Measurements from ENCODE around the gene FMN2. TPM values are rescaled to one million over a fixed set of nuclear protein-coding genes. Genes with fewer than 3 reads are reported as not detected.

Gene FMN2
- total and polyA plus RNA-seq, 7 experiments from 2014 or later = not detected

- H3K9me3 ChIP-seq (ENCODE audit: control insufficient read depth in 2 of 3, low read length in 3 of 3) = no peaks in the 10 kb centered on the region
- ATAC-seq = no peak
- no peaks in the 10 kb centered on the region for H3K4me1 ChIP-seq (ENCODE audit: control insufficient read depth in 2 of 2, insufficient read depth in 2 of 2, low read length in 2 of 2)
- no peaks in the 10 kb centered on the region for H3K36me3 ChIP-seq (ENCODE audit: control insufficient read depth in 2 of 3, insufficient read depth in 3 of 3, low read length in 3 of 3)
- no peak overlapping the region for H3K27ac ChIP-seq (ENCODE audit: low read depth, low read length)
- Mint-ChIP-seq H3K4me3 (no peak overlapping the region), H3K27me3 (no peaks in the 10 kb centered on the region), H3K27ac (no peak overlapping the region), H3K36me3 (no peaks in the 10 kb centered on the region), H3K4me1 (no peaks in the 10 kb centered on the region), H3K9me3 (peaks cover 0 to 2% (median 0%) of the 10 kb centered on the region in 11 donors)
- no peak overlapping the region for H3K4me3 ChIP-seq (ENCODE audit: low read length)
- H3K27me3 ChIP-seq (ENCODE audit: control insufficient read depth in 2 of 2, insufficient read depth in 2 of 2, low read length in 2 of 2) = no peaks in the 10 kb centered on the region
- no peak for DNase-seq
- POLR2A ChIA-PET = no interaction called here
- CTCF ChIA-PET = no interaction called here
- intact Hi-C loops (cut with micrococcal nuclease) = no loop called here
These were observed 24.1 kb downstream of the FMN2 start for GRCh38 chr1:240115831-240116230.

GRCh38 chr1:240116831-240117769 lies 25.4 kb downstream of the FMN2 start:
- H3K9me3 ChIP-seq (ENCODE audit: control insufficient read depth in 2 of 3, low read length in 3 of 3) = no peaks in the 10 kb centered on the region
- H3K27ac Mint-ChIP-seq = no peak overlapping the region
- H3K36me3 ChIP-seq (ENCODE audit: control insufficient read depth in 2 of 3, insufficient read depth in 3 of 3, low read length in 3 of 3) = no peaks in the 10 kb centered on the region
- ATAC-seq (no peak), DNase-seq (no peak)
- H3K27me3 Mint-ChIP-seq = no peaks in the 10 kb centered on the region
- no peaks in the 10 kb centered on the region for H3K4me1 ChIP-seq (ENCODE audit: control insufficient read depth in 2 of 2, insufficient read depth in 2 of 2, low read length in 2 of 2)
- H3K4me1 Mint-ChIP-seq = no peaks in the 10 kb centered on the region
- H3K4me3 Mint-ChIP-seq = no peak overlapping the region
- CTCF ChIA-PET = no interaction called here
- intact Hi-C loops (cut with micrococcal nuclease) = no loop called here
- no peak overlapping the region for H3K4me3 ChIP-seq (ENCODE audit: low read length)
- POLR2A ChIA-PET = no interaction called here
- peaks cover 0 to 2% (median 0%) of the 10 kb centered on the region in 11 donors for H3K9me3 Mint-ChIP-seq
- H3K27ac ChIP-seq (ENCODE audit: low read depth, low read length) = no peak overlapping the region
- H3K36me3 Mint-ChIP-seq = no peaks in the 10 kb centered on the region
- H3K27me3 ChIP-seq (ENCODE audit: control insufficient read depth in 2 of 2, insufficient read depth in 2 of 2, low read length in 2 of 2) = no peaks in the 10 kb centered on the region

- Histone ChIP-seq H3K4me1 (ENCODE audit: control insufficient read depth in 2 of 2, insufficient read depth in 2 of 2, low read length in 2 of 2) (no peaks in the 10 kb centered on the region), H3K9me3 (ENCODE audit: control insufficient read depth in 2 of 3, low read length in 3 of 3) (no peaks in the 10 kb centered on the region), H3K27ac (ENCODE audit: low read depth, low read length) (no peak overlapping the region), H3K36me3 (ENCODE audit: control insufficient read depth in 2 of 3, insufficient read depth in 3 of 3, low read length in 3 of 3) (no peaks in the 10 kb centered on the region), H3K27me3 (ENCODE audit: control insufficient read depth in 2 of 2, insufficient read depth in 2 of 2, low read length in 2 of 2) (no peaks in the 10 kb centered on the region), H3K4me3 (ENCODE audit: low read length) (no peak overlapping the region)
- intact Hi-C loops (cut with micrococcal nuclease) = no loop called here
- no peaks in the 10 kb centered on the region for H3K27me3 Mint-ChIP-seq
- ChIA-PET CTCF (no interaction called here), POLR2A (no interaction called here)
- H3K27ac Mint-ChIP-seq = no peak overlapping the region
- DNase-seq (no peak), ATAC-seq (no peak)
- H3K36me3 Mint-ChIP-seq = no peaks in the 10 kb centered on the region
- H3K4me3 Mint-ChIP-seq = no peak overlapping the region
- peaks cover 0 to 2% (median 0%) of the 10 kb centered on the region in 11 donors for H3K9me3 Mint-ChIP-seq
- no peaks in the 10 kb centered on the region for H3K4me1 Mint-ChIP-seq
These were observed 26.2 kb downstream of the FMN2 start for GRCh38 chr1:240117930-240118329.

GRCh38 chr1:240122639-240123613 lies 31.2 kb downstream of the FMN2 start:
- H3K36me3 ChIP-seq (ENCODE audit: control insufficient read depth in 2 of 3, insufficient read depth in 3 of 3, low read length in 3 of 3) = no peaks in the 10 kb centered on the region
- ChIA-PET CTCF (no interaction called here), POLR2A (no interaction called here)
- no peak overlapping the region for H3K27ac ChIP-seq (ENCODE audit: low read depth, low read length)
- H3K4me1 ChIP-seq (ENCODE audit: control insufficient read depth in 2 of 2, insufficient read depth in 2 of 2, low read length in 2 of 2) = no peaks in the 10 kb centered on the region
- no peak for DNase-seq
- H3K4me3 ChIP-seq (ENCODE audit: low read length) = no peak overlapping the region
- peaks cover 0 to 4% (median 0%) of the 10 kb centered on the region in 11 donors for H3K9me3 Mint-ChIP-seq
- H3K27me3 ChIP-seq (ENCODE audit: control insufficient read depth in 2 of 2, insufficient read depth in 2 of 2, low read length in 2 of 2) = no peaks in the 10 kb centered on the region
- H3K4me1 Mint-ChIP-seq = no peaks in the 10 kb centered on the region
- H3K27me3 Mint-ChIP-seq = peaks cover 0 to 6% (median 0%) of the 10 kb centered on the region in 5 donors
- no peak overlapping the region for H3K4me3 Mint-ChIP-seq
- H3K9me3 ChIP-seq (ENCODE audit: control insufficient read depth in 2 of 3, low read length in 3 of 3) = no peaks in the 10 kb centered on the region
- intact Hi-C loops (cut with micrococcal nuclease) = no loop called here
- H3K36me3 Mint-ChIP-seq = no peaks in the 10 kb centered on the region
- ATAC-seq = no peak
- no peak overlapping the region for H3K27ac Mint-ChIP-seq

- Mint-ChIP-seq H3K36me3 (no peaks in the 10 kb centered on the region), H3K4me1 (no peaks in the 10 kb centered on the region), H3K27ac (no peak overlapping the region), H3K27me3 (peaks cover 0 to 16% (median 10%) of the 10 kb centered on the region in 5 donors), H3K9me3 (peaks cover 0 to 8% (median 2%) of the 10 kb centered on the region in 11 donors), H3K4me3 (no peak overlapping the region)
- no peaks in the 10 kb centered on the region for H3K4me1 ChIP-seq (ENCODE audit: control insufficient read depth in 2 of 2, insufficient read depth in 2 of 2, low read length in 2 of 2)
- ChIA-PET CTCF (no interaction called here), POLR2A (no interaction called here)
- H3K27me3 ChIP-seq (ENCODE audit: control insufficient read depth in 2 of 2, insufficient read depth in 2 of 2, low read length in 2 of 2) = no peaks in the 10 kb centered on the region
- no peaks in the 10 kb centered on the region for H3K36me3 ChIP-seq (ENCODE audit: control insufficient read depth in 2 of 3, insufficient read depth in 3 of 3, low read length in 3 of 3)
- no peak overlapping the region for H3K27ac ChIP-seq (ENCODE audit: low read depth, low read length)
- no peaks in the 10 kb centered on the region for H3K9me3 ChIP-seq (ENCODE audit: control insufficient read depth in 2 of 3, low read length in 3 of 3)
- intact Hi-C loops (cut with micrococcal nuclease) = no loop called here
- DNase-seq (no peak), ATAC-seq (no peak)
- no peak overlapping the region for H3K4me3 ChIP-seq (ENCODE audit: low read length)
These were observed 35.1 kb downstream of the FMN2 start for GRCh38 chr1:240126821-240127220.

- ATAC-seq = no peak
- Histone ChIP-seq H3K4me1 (ENCODE audit: control insufficient read depth in 2 of 2, insufficient read depth in 2 of 2, low read length in 2 of 2) (no peaks in the 10 kb centered on the region), H3K4me3 (ENCODE audit: low read length) (no peak overlapping the region), H3K9me3 (ENCODE audit: control insufficient read depth in 2 of 3, low read length in 3 of 3) (no peaks in the 10 kb centered on the region), H3K27ac (ENCODE audit: low read depth, low read length) (no peak overlapping the region), H3K27me3 (ENCODE audit: control insufficient read depth in 2 of 2, insufficient read depth in 2 of 2, low read length in 2 of 2) (no peaks in the 10 kb centered on the region), H3K36me3 (ENCODE audit: control insufficient read depth in 2 of 3, insufficient read depth in 3 of 3, low read length in 3 of 3) (no peaks in the 10 kb centered on the region)
- Mint-ChIP-seq H3K4me1 (no peaks in the 10 kb centered on the region), H3K4me3 (no peak overlapping the region), H3K27ac (no peak overlapping the region), H3K36me3 (no peaks in the 10 kb centered on the region), H3K27me3 (peaks cover 0 to 25% (median 10%) of the 10 kb centered on the region in 5 donors), H3K9me3 (peaks cover 0 to 16% (median 2%) of the 10 kb centered on the region in 11 donors)
- ChIA-PET POLR2A (no interaction called here), CTCF (no interaction called here)
- intact Hi-C loops (cut with micrococcal nuclease) = no loop called here
- DNase-seq = no peak
These were observed 36.7 kb downstream of the FMN2 start for GRCh38 chr1:240128366-240128765.

All from naive thymus-derived CD4-positive, alpha-beta T cell (primary cell).